DMS 273 treated with DMSO at 0.1 percent for 48 hours (cell line): ENCODE results near the gene NDEL1.

Source experiments
- DNase-seq: peaks from one replicate; lab custom pipeline; 2025; lab: John Stamatoyannopoulos, UW

NDEL1 gene

GRCh38 chr17:8503368-8503767 lies 67.7 kb downstream of the NDEL1 start:
- no peak for DNase-seq

DNA sequence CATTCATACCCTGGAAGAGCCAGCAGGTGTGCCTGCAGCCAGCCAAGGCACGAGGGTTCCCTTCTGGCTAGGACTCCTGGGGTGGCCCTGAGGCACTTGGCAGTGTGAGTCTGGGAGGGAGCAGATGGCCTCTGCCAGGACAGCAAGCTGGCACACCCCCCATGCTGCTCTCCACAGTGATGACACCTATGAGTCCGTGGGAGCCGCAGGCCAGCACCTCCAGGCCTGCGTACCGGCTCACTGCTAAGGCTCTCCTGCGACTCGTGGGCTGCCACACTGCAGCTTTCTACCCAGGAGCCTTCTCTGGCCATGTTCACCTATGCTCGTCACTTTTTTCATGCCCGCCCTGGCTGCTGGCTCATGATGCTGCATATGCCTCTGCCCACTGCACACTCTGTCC lies 68.1 kb downstream of the NDEL1 start:
- DNase-seq: no peak

GRCh38 chr17:8504460-8505207 lies 69.0 kb downstream of the NDEL1 start:
- DNase-seq: no peak

- DNase-seq: no peak
Observed at GRCh38 chr17:8506145-8506544, 70.5 kb downstream of the NDEL1 start.

GRCh38 chr17:8514801-8515200 lies 79.1 kb downstream of the NDEL1 start:
- DNase-seq: no peak
